SK-N-SH (cell line): Measurements from ENCODE around the gene PTGFRN.

Experiments
- CTCF ChIP-seq: fragments of 200-600 bp; sonication (generic); IDR thresholded peaks from 2 replicates; pipeline ENCODE4 v1.6.1; 2017; ENCODE audit warnings: antibody characterized with exemption, mild to moderate bottlenecking, moderate library complexity
- EP300 ChIP-seq, 2 experiments: IDR thresholded peaks; 2 replicates each; pipeline versions ENCODE4 v1.4.0 to v1.6.1; 2012; ENCODE audit warnings: borderline replicate concordance in 1 of 2, low read depth in 1 of 2, low read length in 1 of 2
- MEF2A ChIP-seq: IDR thresholded peaks from 2 replicates; pipeline ENCODE4 v1.4.0; 2012; ENCODE audit warnings: low read depth, borderline replicate concordance
- SIN3A ChIP-seq: IDR thresholded peaks from 2 replicates; pipeline ENCODE4 v1.6.1; 2012; ENCODE audit warnings: low read depth, mild to moderate bottlenecking, low read length, moderate library complexity, borderline replicate concordance
- SMC3 ChIP-seq: IDR thresholded peaks from 2 replicates; pipeline ENCODE4 v1.6.1; 2012; ENCODE audit warnings: low read depth, low read length, improper control_type of control experiment
- TAF1 ChIP-seq: IDR thresholded peaks from 2 replicates; pipeline ENCODE4 v1.6.1; 2012; ENCODE audit warnings: low read depth, mild to moderate bottlenecking, low read length, moderate library complexity, borderline replicate concordance

GRCh38 chr1:116877141-116877818, 32.4 kb upstream of the PTGFRN start:
- TF ChIP-seq SMC3 (no peak), MEF2A (no peak), CTCF (no peak), SIN3A (no peak), EP300 (IDR thresholded peaks at IDR 0.05; ENCODE audit: borderline replicate concordance in 1 of 2, low read depth in 1 of 2, low read length in 1 of 2) (no peak), TAF1 (no peak)
